OCI-LY1 (cell line): ENCODE results near the gene MATR3.
A peak's percentile ranks its signal among the peaks of the same experiment; 100 is the strongest.

Source experiments
- H2AFZ ChIP-seq: fragments of 200-600 bp; sonication (generic), shearing (Covaris generic); 2 replicates; pipeline ENCODE4 v1.6.0; 2014; ENCODE audit warnings: antibody characterized with exemption, mild to moderate bottlenecking, low read length
- H3F3A ChIP-seq: fragments of 200-600 bp; sonication (generic), shearing (Covaris generic); 2 replicates; pipeline ENCODE4 v1.6.0; 2014; ENCODE audit warnings: mild to moderate bottlenecking, antibody characterized with exemption, low read length, moderate library complexity; ENCODE audit not compliant: insufficient read depth
- H3K27ac ChIP-seq: fragments of 200-600 bp; sonication (generic); 2 replicates; pipeline ENCODE4 v1.5.1; 2014; ENCODE audit warnings: low read length, mixed run types, mild to moderate bottlenecking, low read depth; ENCODE audit not compliant: poor library complexity, severe bottlenecking
- H3K27me3 ChIP-seq: fragments of 200-600 bp; sonication (generic); 2 replicates; pipeline ENCODE4 v1.6.0; 2014; ENCODE audit warnings: antibody characterized with exemption, mild to moderate bottlenecking, low read length, moderate library complexity; ENCODE audit not compliant: insufficient read depth
- H3K36me3 ChIP-seq: fragments of 200-600 bp; sonication (generic); 2 replicates; pipeline ENCODE4 v1.6.1; 2014; ENCODE audit warnings: mild to moderate bottlenecking, antibody characterized with exemption, low read length, moderate library complexity, mixed read lengths; ENCODE audit not compliant: insufficient read depth
- H3K4me1 ChIP-seq: fragments of 200-600 bp; sonication (generic); 2 replicates; pipeline ENCODE4 v1.5.1; 2014; ENCODE audit warnings: mild to moderate bottlenecking, low read length, moderate library complexity; ENCODE audit not compliant: insufficient read depth, severe bottlenecking
- H3K4me2 ChIP-seq: fragments of 200-600 bp; sonication (generic), shearing (Covaris generic); 2 replicates; pipeline ENCODE4 v1.6.1; 2014; ENCODE audit warnings: low read length
- H3K4me3 ChIP-seq: fragments of 200-600 bp; sonication (generic); 2 replicates; pipeline ENCODE4 v1.5.1; 2014; ENCODE audit warnings: low read length, low read depth, mild to moderate bottlenecking, mixed read lengths; ENCODE audit not compliant: poor library complexity, severe bottlenecking
- H3K79me2 ChIP-seq: fragments of 200-600 bp; shearing (Covaris generic); 2 replicates; pipeline ENCODE4 v1.6.1; 2016; ENCODE audit warnings: mixed run types, low read length, mixed read lengths; ENCODE audit not compliant: insufficient read depth
- H3K9ac ChIP-seq: fragments of 200-600 bp; sonication (generic), shearing (Covaris generic); 2 replicates; pipeline ENCODE4 v1.6.1; 2014; ENCODE audit warnings: mild to moderate bottlenecking, low read length, mixed read lengths
- H3K9me2 ChIP-seq: fragments of 200-600 bp; sonication (generic), shearing (Covaris generic); 2 replicates; pipeline ENCODE4 v1.6.1; 2014; ENCODE audit warnings: low read depth, mild to moderate bottlenecking, low read length, mixed read lengths
- H3K9me3 ChIP-seq: fragments of 200-600 bp; shearing (Covaris generic); 2 replicates; pipeline ENCODE4 v1.6.1; 2014; ENCODE audit warnings: low read length, mixed read lengths
- H4K20me1 ChIP-seq: fragments of 200-600 bp; sonication (generic), shearing (Covaris generic); 2 replicates; pipeline ENCODE4 v1.6.0; 2016; ENCODE audit warnings: mild to moderate bottlenecking, low read length; ENCODE audit not compliant: insufficient read depth
- CTCF ChIP-seq: fragments of 200-600 bp; sonication (generic), shearing (Covaris generic); IDR thresholded peaks from 2 replicates; pipeline ENCODE4 v1.5.1; 2017; ENCODE audit warnings: mild to moderate bottlenecking, antibody characterized with exemption, low read length, moderate library complexity, mixed read lengths
- EZH2 ChIP-seq: fragments of 200-600 bp; sonication (generic), shearing (Covaris generic); IDR thresholded peaks from 2 replicates; pipeline ENCODE4 v1.8.0; 2017; ENCODE audit warnings: borderline replicate concordance, mixed run types, mild to moderate bottlenecking, antibody characterized with exemption, low read length, moderate library complexity, mixed read lengths

MATR3 gene

GRCh38 chr5:139275536-139275935, 18.0 kb upstream of the MATR3 start:
- peaks cover 55% of the 10 kb centered on the region for H3K36me3 ChIP-seq
- H3K4me1 ChIP-seq, result peaks cover 42% of the 10 kb centered on the region
- H3K27me3 ChIP-seq, result no peaks in the 10 kb centered on the region
- no peaks in the 10 kb centered on the region for H4K20me1 ChIP-seq
- peak overlapping the region; percentile 47 for H3K27ac ChIP-seq
- H3K4me3 ChIP-seq, result peak overlapping the region; percentile 78
- H3K79me2 ChIP-seq, result peaks cover 27% of the 10 kb centered on the region
- TF ChIP-seq EZH2 (no peak), CTCF (no peak)
- H3K9ac ChIP-seq, result peak overlapping the region; percentile 74
- H3K9me3 ChIP-seq, result no peaks in the 10 kb centered on the region
- H3K4me2 ChIP-seq, result peak overlapping the region; percentile 99
- no peak overlapping the region for H2AFZ ChIP-seq
- H3K9me2 ChIP-seq, result no peaks in the 10 kb centered on the region
- H3F3A ChIP-seq, result no peaks in the 10 kb centered on the region

GRCh38 chr5:139275956-139276355, 17.6 kb upstream of the MATR3 start:
- Histone ChIP-seq H3K4me1 (peaks cover 42% of the 10 kb centered on the region), H4K20me1 (no peaks in the 10 kb centered on the region), H3K9me3 (no peaks in the 10 kb centered on the region), H3K9me2 (no peaks in the 10 kb centered on the region), H3K4me2 (peak overlapping the region; percentile 99), H3K27ac (peak overlapping the region; percentile 47), H3K36me3 (peaks cover 59% of the 10 kb centered on the region), H3F3A (no peaks in the 10 kb centered on the region), H3K4me3 (peak overlapping the region; percentile 78), H3K27me3 (no peaks in the 10 kb centered on the region), H3K79me2 (peaks cover 27% of the 10 kb centered on the region), H3K9ac (peak overlapping the region; percentile 74), H2AFZ (no peak overlapping the region)
- no peak for TF ChIP-seq EZH2

- H3K9me3 ChIP-seq, result no peaks in the 10 kb centered on the region
- peak overlapping the region; percentile 44 for H3K27ac ChIP-seq
- H3F3A ChIP-seq, result no peaks in the 10 kb centered on the region
- no peaks in the 10 kb centered on the region for H3K9me2 ChIP-seq
- TF ChIP-seq EZH2, result no peak
- TF ChIP-seq CTCF, result no peak
- peak overlapping the region; percentile 99 for H3K4me2 ChIP-seq
- peak overlapping the region; percentile 78 for H3K4me3 ChIP-seq
- peaks cover 42% of the 10 kb centered on the region for H3K4me1 ChIP-seq
- H3K9ac ChIP-seq, result peak overlapping the region; percentile 74
- H3K79me2 ChIP-seq, result peaks cover 27% of the 10 kb centered on the region
- no peaks in the 10 kb centered on the region for H4K20me1 ChIP-seq
- H2AFZ ChIP-seq, result no peak overlapping the region
- H3K36me3 ChIP-seq, result peaks cover 64% of the 10 kb centered on the region
- no peaks in the 10 kb centered on the region for H3K27me3 ChIP-seq
Measured at GRCh38 chr5:139276426-139276825, 17.1 kb upstream of the MATR3 start.

GRCh38 chr5:139277171-139277570, 16.4 kb upstream of the MATR3 start:
- Histone ChIP-seq H3F3A (no peaks in the 10 kb centered on the region), H3K9me3 (no peaks in the 10 kb centered on the region), H3K79me2 (peaks cover 27% of the 10 kb centered on the region), H3K9me2 (no peaks in the 10 kb centered on the region), H3K4me2 (peak overlapping the region; percentile 99), H3K36me3 (peaks cover 71% of the 10 kb centered on the region), H3K4me1 (peaks cover 42% of the 10 kb centered on the region), H3K9ac (peak overlapping the region; percentile 74; the same call in 1 of the 2 replicates), H3K27ac (peak overlapping the region; percentile 29), H2AFZ (no peak overlapping the region), H4K20me1 (no peaks in the 10 kb centered on the region), H3K4me3 (peak overlapping the region; percentile 78), H3K27me3 (no peaks in the 10 kb centered on the region)
- no peak for TF ChIP-seq EZH2
